ENCODE measurements around the gene ATP5IF1.

GRCh38 chr1:28249866-28250295 is 14.0 kb downstream of the ATP5IF1 start:
- TF ChIP-seq POLR2AphosphoS5 (IDR thresholded peaks at IDR 0.05; ENCODE audit: low read depth, low read length) (no peak), POLR2A (IDR thresholded peaks at IDR 0.05; ENCODE audit: low read depth, low read length) (no peak), TAF1 (IDR thresholded peaks at IDR 0.05; ENCODE audit: borderline replicate concordance, low read depth, low read length) (no peak)

All from GM12892 (cell line).